Neuronal stem cell (in vitro differentiated cells): ENCODE data around the gene METTL26.
A peak's percentile ranks its signal among the peaks of the same experiment; 100 is the strongest.

Experiments used
- DNase-seq: peaks from one replicate; pipeline ENCODE4 v3.0.0-alpha.2; 2013; ENCODE audit warnings: low spot score
- H2AFZ ChIP-seq: one replicate; pipeline ENCODE4 v1.6.1; 2013; ENCODE audit warnings: mild to moderate bottlenecking, low read length, inconsistent platforms
- H2AK5ac ChIP-seq: 2 replicates; pipeline ENCODE4 v1.6.1; 2013; ENCODE audit warnings: low read depth, mild to moderate bottlenecking, inconsistent platforms, low read length, moderate library complexity, mixed read lengths
- H2BK120ac ChIP-seq: 2 replicates; pipeline ENCODE4 v1.6.1; 2013; ENCODE audit warnings: low read depth, mild to moderate bottlenecking, inconsistent platforms, low read length, moderate library complexity, mixed read lengths
- H2BK12ac ChIP-seq: one replicate; pipeline ENCODE4 v1.6.1; 2013; ENCODE audit warnings: low read length, inconsistent platforms
- H2BK15ac ChIP-seq: 2 replicates; pipeline ENCODE4 v1.6.1; 2013; ENCODE audit warnings: mild to moderate bottlenecking, low read length, inconsistent platforms, mixed read lengths
- H2BK5ac ChIP-seq: one replicate; pipeline ENCODE4 v1.6.1; 2013; ENCODE audit warnings: inconsistent platforms, mild to moderate bottlenecking, low read length, moderate library complexity
- H3K14ac ChIP-seq: one replicate; pipeline ENCODE4 v1.6.1; 2013; ENCODE audit warnings: low read length, inconsistent platforms
- H3K18ac ChIP-seq: 2 replicates; pipeline ENCODE4 v1.6.1; 2013; ENCODE audit warnings: low read length, inconsistent platforms
- H3K23ac ChIP-seq: 2 replicates; pipeline ENCODE4 v1.6.1; 2013; ENCODE audit warnings: low read depth, mild to moderate bottlenecking, mixed read lengths, low read length, inconsistent platforms; ENCODE audit not compliant: poor library complexity
- H3K27ac ChIP-seq: replicated peaks from 3 replicates; pipeline ENCODE4 v1.5.1; 2013; ENCODE audit warnings: low read length, inconsistent platforms
- H3K27me3 ChIP-seq, 3 experiments: 2 replicates each; pipeline ENCODE4 v1.6.1; 2013; ENCODE audit warnings: low read length in 3 of 3, mild to moderate bottlenecking in 2 of 3, inconsistent platforms in 1 of 3, low read depth in 1 of 3, mixed read lengths in 1 of 3, moderate library complexity in 1 of 3; ENCODE audit not compliant: control insufficient read depth in 3 of 3, insufficient read depth in 3 of 3
- H3K36me3 ChIP-seq, 2 donors: replicated peaks in 1 of 2; 2 replicates each; pipeline ENCODE4 v1.6.1; 2013; ENCODE audit warnings: low read length in 2 of 2; ENCODE audit not compliant: control insufficient read depth in 2 of 2, insufficient read depth in 2 of 2
- H3K4ac ChIP-seq: 2 replicates; pipeline ENCODE4 v1.6.1; 2013; ENCODE audit warnings: inconsistent platforms, mild to moderate bottlenecking, low read length, moderate library complexity
- H3K4me1 ChIP-seq, 2 donors: 1 replicate in 1 of 2; 2 replicates in 1 of 2; pipeline ENCODE4 v1.6.1; 2013; ENCODE audit warnings: low read length in 2 of 2, low read depth in 1 of 2; ENCODE audit not compliant: control insufficient read depth in 2 of 2, insufficient read depth in 1 of 2
- H3K4me2 ChIP-seq: one replicate; pipeline ENCODE4 v1.6.1; 2013; ENCODE audit warnings: mild to moderate bottlenecking, low read length, inconsistent platforms; ENCODE audit not compliant: insufficient read depth, poor library complexity, severe bottlenecking
- H3K4me3 ChIP-seq, 2 donors: 2 replicates each; pipeline ENCODE4 v1.5.1; 2013; ENCODE audit warnings: low read length in 2 of 2, mild to moderate bottlenecking in 2 of 2, inconsistent platforms in 1 of 2, moderate library complexity in 1 of 2
- H3K79me1 ChIP-seq: one replicate; pipeline ENCODE4 v1.6.1; 2013; ENCODE audit warnings: low read depth, mild to moderate bottlenecking, inconsistent platforms, low read length, moderate library complexity
- H3K9ac ChIP-seq: one replicate; pipeline ENCODE4 v1.6.1; 2013; ENCODE audit warnings: mild to moderate bottlenecking, low read depth, low read length, inconsistent platforms; ENCODE audit not compliant: poor library complexity
- H3K9me3 ChIP-seq, 2 donors: replicated peaks in 1 of 2; 2 replicates each; pipeline versions ENCODE3 to v1.6.1; 2013; ENCODE audit warnings: low read length in 2 of 2, mild to moderate bottlenecking in 2 of 2, inconsistent platforms in 1 of 2, low read depth in 1 of 2, mixed read lengths in 1 of 2, moderate library complexity in 1 of 2; ENCODE audit not compliant: control insufficient read depth in 2 of 2, insufficient read depth in 1 of 2
- H4K8ac ChIP-seq: one replicate; pipeline ENCODE4 v1.6.1; 2013; ENCODE audit warnings: low read depth, mild to moderate bottlenecking, inconsistent platforms, low read length, moderate library complexity
- H4K91ac ChIP-seq: one replicate; pipeline ENCODE4 v1.6.1; 2013; ENCODE audit warnings: low read length, low read depth, mild to moderate bottlenecking, inconsistent platforms; ENCODE audit not compliant: poor library complexity
- WGBS, 2 donors: extraction: QIAGEN DNeasy Blood & Tissue Kit; methylation state at CpG; one replicate each; pipeline ENCODE4 v1.1.7; 2013; ENCODE audit warnings: missing lambda C conversion rate in 2 of 2, mixed read lengths in 1 of 2; ENCODE audit not compliant: insufficient read length in 2 of 2, insufficient replicate concordance in 1 of 2; ENCODE audit errors: extremely low coverage in 2 of 2; 5-methylcytosine and 5-hydroxymethylcytosine counted together

The METTL26 gene

DNA sequence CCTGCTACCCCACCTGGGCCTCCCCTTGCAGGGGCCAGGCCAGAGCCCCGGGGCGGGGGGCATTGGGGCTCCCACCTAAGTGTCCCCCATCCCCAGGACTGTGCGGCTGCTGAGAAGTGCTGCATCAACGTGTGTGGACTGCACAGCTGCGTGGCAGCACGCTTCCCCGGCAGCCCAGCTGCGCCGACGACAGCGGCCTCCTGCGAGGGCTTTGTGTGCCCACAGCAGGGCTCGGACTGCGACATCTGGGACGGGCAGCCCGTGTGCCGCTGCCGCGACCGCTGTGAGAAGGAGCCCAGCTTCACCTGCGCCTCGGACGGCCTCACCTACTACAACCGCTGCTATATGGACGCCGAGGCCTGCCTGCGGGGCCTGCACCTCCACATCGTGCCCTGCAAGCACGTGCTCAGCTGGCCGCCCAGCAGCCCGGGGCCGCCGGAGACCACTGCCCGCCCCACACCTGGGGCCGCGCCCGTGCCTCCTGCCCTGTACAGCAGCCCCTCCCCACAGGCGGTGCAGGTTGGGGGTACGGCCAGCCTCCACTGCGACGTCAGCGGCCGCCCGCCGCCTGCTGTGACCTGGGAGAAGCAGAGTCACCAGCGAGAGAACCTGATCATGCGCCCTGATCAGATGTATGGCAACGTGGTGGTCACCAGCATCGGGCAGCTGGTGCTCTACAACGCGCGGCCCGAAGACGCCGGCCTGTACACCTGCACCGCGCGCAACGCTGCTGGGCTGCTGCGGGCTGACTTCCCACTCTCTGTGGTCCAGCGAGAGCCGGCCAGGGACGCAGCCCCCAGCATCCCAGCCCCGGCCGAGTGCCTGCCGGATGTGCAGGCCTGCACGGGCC lies 3.4 kb downstream of the METTL26 start:
- Histone ChIP-seq H3K79me1 (peaks cover 22% of the 10 kb centered on the region), H2AK5ac (peak overlapping the region; percentile 94), H3K9ac (peak overlapping the region; percentile 77), H3K27me3 (peaks cover 0 to 1% (median 0%) of the 10 kb centered on the region in 3 experiments), H2BK5ac (no peak overlapping the region), H3K4me1 (peaks cover 31 to 40% of the 10 kb centered on the region in 2 donors), H3K23ac (peak overlapping the region; percentile 65), H3K4ac (peak overlapping the region; percentile 53), H3K4me3 (no peak overlapping the region), H3K4me2 (no peak overlapping the region), H3K18ac (peak overlapping the region; percentile 89), H3K14ac (peak overlapping the region; percentile 38), H2BK120ac (peak overlapping the region; percentile 72), H3K36me3 (peaks cover 12 to 36% of the 10 kb centered on the region in 2 donors), H4K8ac (peak overlapping the region; percentile 65), H2AFZ (no peak overlapping the region), H3K9me3 (no peaks in the 10 kb centered on the region), H2BK15ac (peak overlapping the region; percentile 81), H4K91ac (peak overlapping the region; percentile 53), H2BK12ac (peak overlapping the region; percentile 73), H3K27ac (no peak overlapping the region)
- no peak for DNase-seq
- no CpG with 5 or more reads among the region's 67 CpGs for WGBS, 2 donors

DNA sequence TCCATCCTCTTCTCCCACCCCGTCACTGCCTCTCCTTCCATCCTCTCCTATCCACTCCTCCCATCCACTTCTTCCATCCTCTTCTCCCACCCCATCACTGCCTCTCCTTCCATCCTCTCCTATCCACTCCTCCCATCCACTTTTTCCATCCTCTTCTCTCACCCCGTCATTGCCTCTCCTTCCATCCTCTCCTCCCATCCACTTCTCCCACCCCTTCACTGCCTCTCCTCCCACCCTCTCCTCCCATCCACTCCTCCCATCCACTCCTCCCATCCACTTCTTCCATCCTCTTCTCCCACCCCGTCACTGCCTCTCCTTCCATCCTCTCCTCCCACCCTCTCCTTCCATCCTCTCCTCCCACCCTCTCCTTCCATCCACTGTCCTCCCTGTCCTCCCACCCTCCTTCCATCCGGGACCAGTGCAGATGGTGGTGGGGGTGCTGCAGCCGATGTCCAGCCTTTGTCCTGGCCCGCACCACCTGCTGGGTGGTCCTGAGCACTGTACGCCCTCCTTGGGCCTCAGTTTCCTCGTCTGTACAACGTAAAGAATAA lies 4.2 kb downstream of the METTL26 start:
- peaks cover 15 to 44% of the 10 kb centered on the region in 2 donors for H3K36me3 ChIP-seq
- H3K4me1 ChIP-seq, result peaks cover 28 to 35% of the 10 kb centered on the region in 2 donors
- peak overlapping the region; percentile 96 for H4K8ac ChIP-seq
- no peaks in the 10 kb centered on the region for H3K9me3 ChIP-seq
- H4K91ac ChIP-seq, result peak overlapping the region; percentile 53
- DNase-seq, result no peak
- no peak overlapping the region for H2BK5ac ChIP-seq
- no peak overlapping the region for H3K27ac ChIP-seq
- H3K23ac ChIP-seq, result peak overlapping the region; percentile 89
- WGBS, 2 donors, result 100% methylated on average over 2 of the region's 9 CpGs; no CpG with 5 or more reads in 1 of the 2 donors
- peaks cover 22% of the 10 kb centered on the region for H3K79me1 ChIP-seq
- H3K14ac ChIP-seq, result peak overlapping the region; percentile 71
- H3K4me3 ChIP-seq, result peak overlapping the region in 1 of 2 donors; percentile 12
- H2AFZ ChIP-seq, result no peak overlapping the region
- peak overlapping the region; percentile 93 for H3K18ac ChIP-seq
- H2AK5ac ChIP-seq, result peak overlapping the region; percentile 94
- peak overlapping the region; percentile 60 for H3K9ac ChIP-seq
- H2BK120ac ChIP-seq, result no peak overlapping the region
- no peak overlapping the region for H3K4me2 ChIP-seq
- peak overlapping the region; percentile 73 for H2BK12ac ChIP-seq
- H2BK15ac ChIP-seq, result peak overlapping the region; percentile 81
- H3K27me3 ChIP-seq, result peaks cover 0 to 1% (median 0%) of the 10 kb centered on the region in 3 experiments
- H3K4ac ChIP-seq, result peak overlapping the region; percentile 84

DNA sequence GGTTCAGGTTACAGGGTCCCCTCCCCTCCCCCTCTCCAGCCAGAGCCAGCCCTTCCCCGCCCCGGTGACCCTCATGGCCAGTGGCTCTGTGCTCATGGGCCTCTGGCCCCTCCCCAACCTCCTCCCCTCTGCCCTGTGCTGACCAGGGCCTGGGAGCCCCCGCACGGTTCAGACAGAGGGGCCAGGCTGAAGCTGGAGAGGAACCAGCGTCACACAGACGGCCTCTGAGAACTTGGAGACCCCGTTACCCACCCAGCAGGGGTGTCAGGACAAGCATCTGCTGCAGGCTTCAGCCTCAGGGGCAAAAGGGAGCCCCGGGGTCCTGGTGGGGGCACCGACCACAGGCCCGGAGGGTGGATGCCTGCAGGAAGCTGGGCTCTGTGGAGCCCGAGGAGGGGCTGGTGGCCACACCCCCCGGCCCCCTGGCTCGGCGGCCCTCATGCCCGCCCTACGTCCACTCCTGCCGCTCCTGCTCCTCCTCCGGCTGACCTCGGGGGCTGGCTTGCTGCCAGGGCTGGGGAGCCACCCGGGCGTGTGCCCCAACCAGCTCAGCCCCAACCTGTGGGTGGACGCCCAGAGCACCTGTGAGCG lies 5.2 kb downstream of the METTL26 start, which contains the start of gene WFIKKN1:
TSS of gene WFIKKN1 (plus strand) at position 171 of the 591 bp plus-strand sequence. CDS start at position 440, 269 bp downstream.
- peak within 1 kb of the TSS; percentile 57 to 79 for H3K4me3 ChIP-seq

More for the DNA sequence above, 5.2 kb downstream of the METTL26 start, which contains the start of gene WFIKKN1:
- peak within 1 kb of the TSS; percentile 97 for H4K91ac ChIP-seq
- WGBS, 2 donors, result no CpG with 5 or more reads among the region's 23 CpGs
- H3K9ac ChIP-seq, result peak within 1 kb of the TSS; percentile 96
- peak within 1 kb of the TSS; percentile 87 for H2BK15ac ChIP-seq
- peak within 1 kb of the TSS; percentile 100 for H3K18ac ChIP-seq
- H3K9me3 ChIP-seq, result no peaks in the 10 kb centered on the region
- peak within 1 kb of the TSS; percentile 95 for H3K4ac ChIP-seq
- H3K79me1 ChIP-seq, result peaks cover 20% of the 10 kb centered on the region
- peaks cover 0 to 1% (median 0%) of the 10 kb centered on the region in 3 experiments for H3K27me3 ChIP-seq
- H2BK120ac ChIP-seq, result peak within 1 kb of the TSS; percentile 95
- H2BK12ac ChIP-seq, result peak within 1 kb of the TSS; percentile 99
- peak within 1 kb of the TSS; percentile 99 for H2BK5ac ChIP-seq
- H3K4me1 ChIP-seq, result peaks cover 28 to 35% of the 10 kb centered on the region in 2 donors
- peak; percentile 93 for DNase-seq
- H4K8ac ChIP-seq, result peak within 1 kb of the TSS; percentile 97
- H3K36me3 ChIP-seq, result peaks cover 15 to 50% of the 10 kb centered on the region in 2 donors
- peak within 1 kb of the TSS; percentile 84 for H3K14ac ChIP-seq
- H3K27ac ChIP-seq, result peak within 1 kb of the TSS; percentile 99
- peak within 1 kb of the TSS; percentile 100 for H2AK5ac ChIP-seq
- peak within 1 kb of the TSS; percentile 90 for H3K4me2 ChIP-seq
- peak within 1 kb of the TSS; percentile 85 for H3K23ac ChIP-seq
- H2AFZ ChIP-seq, result peak within 1 kb of the TSS; percentile 83
